ENCODE measurements around the gene PEF1.

PEF1 gene

GRCh38 chr1:31581821-31582810 is 62.6 kb downstream of the PEF1 start:
- DNase-seq, result no peak

- DNase-seq, result no peak
These were observed 63.6 kb downstream of the PEF1 start for GRCh38 chr1:31580891-31581603.

- DNase-seq, result no peak
These were observed 64.2 kb downstream of the PEF1 start for GRCh38 chr1:31580513-31580870.
